ENCODE results near the gene MINDY2.

Gene MINDY2

GRCh38 chr15:58770857-58771620 lies at the start of gene MINDY2:
Gene MINDY2, plus strand, starts transcription at chr15:58771302. Its CDS starts 94 bp downstream, at chr15:58771396.
- DNase-seq (ENCODE audit: low spot score): peak; percentile 97

GRCh38 chr15:58724466-58724865 lies 46.6 kb upstream of the MINDY2 start:
- DNase-seq (ENCODE audit: low spot score): peak; percentile 36

GRCh38 chr15:58726867-58727266 lies 44.2 kb upstream of the MINDY2 start:
- no peak for DNase-seq (ENCODE audit: low spot score)

- DNase-seq (ENCODE audit: low spot score): peak; percentile 67
These were observed 39.2 kb upstream of the MINDY2 start for GRCh38 chr15:58731756-58732535.

GRCh38 chr15:58732625-58733363 lies 38.3 kb upstream of the MINDY2 start:
- DNase-seq (ENCODE audit: low spot score): no peak

- no peak for DNase-seq (ENCODE audit: low spot score)
These were observed 36.2 kb upstream of the MINDY2 start for GRCh38 chr15:58734859-58735258.

GRCh38 chr15:58736018-58736643 lies 35.0 kb upstream of the MINDY2 start:
- DNase-seq (ENCODE audit: low spot score): no peak

GRCh38 chr15:58737298-58737697 lies 33.8 kb upstream of the MINDY2 start:
- DNase-seq (ENCODE audit: low spot score): no peak

GRCh38 chr15:58738046-58738707 lies 32.9 kb upstream of the MINDY2 start:
- peak; percentile 18 for DNase-seq (ENCODE audit: low spot score)

GRCh38 chr15:58740436-58740835 lies 30.7 kb upstream of the MINDY2 start:
- DNase-seq (ENCODE audit: low spot score): no peak

GRCh38 chr15:58741032-58741431 lies 30.1 kb upstream of the MINDY2 start:
- DNase-seq (ENCODE audit: low spot score): no peak

GRCh38 chr15:58742022-58742813 lies 28.9 kb upstream of the MINDY2 start:
- DNase-seq (ENCODE audit: low spot score): peak; percentile 35

GRCh38 chr15:58742819-58743502 lies 28.1 kb upstream of the MINDY2 start:
- DNase-seq (ENCODE audit: low spot score): no peak

- DNase-seq (ENCODE audit: low spot score): no peak
These were observed 24.9 kb upstream of the MINDY2 start for GRCh38 chr15:58746174-58746573.

- no peak for DNase-seq (ENCODE audit: low spot score)
These were observed 22.9 kb upstream of the MINDY2 start for GRCh38 chr15:58748040-58748851.

GRCh38 chr15:58748852-58749531 lies 22.1 kb upstream of the MINDY2 start:
- peak; percentile 65 for DNase-seq (ENCODE audit: low spot score)

GRCh38 chr15:58749532-58750337 lies 21.4 kb upstream of the MINDY2 start, which contains the start of gene ADAM10:
Gene ADAM10, minus strand, starts transcription at chr15:58749707. Its CDS starts 173 bp downstream, at chr15:58749534.
- peak; percentile 100 for DNase-seq (ENCODE audit: low spot score)

GRCh38 chr15:58752716-58753115 lies 18.4 kb upstream of the MINDY2 start:
- DNase-seq (ENCODE audit: low spot score): no peak
